GM21447 (cell line): ENCODE results near the gene CWH43.
A peak's percentile ranks its signal among the peaks of the same experiment; 100 is the strongest.
"Not testable (repeated sequence)": the region's sequence is repeated elsewhere in the genome, so short reads cannot be mapped to it uniquely, and the experiment has no call there.

Experiments
- ATAC-seq: cut with Tn5 transposase; IDR thresholded peaks from one replicate; pipeline ENCODE4 v1.9.1; 2021; ENCODE audit not compliant: unreplicated experiment

Gene CWH43

DNA sequence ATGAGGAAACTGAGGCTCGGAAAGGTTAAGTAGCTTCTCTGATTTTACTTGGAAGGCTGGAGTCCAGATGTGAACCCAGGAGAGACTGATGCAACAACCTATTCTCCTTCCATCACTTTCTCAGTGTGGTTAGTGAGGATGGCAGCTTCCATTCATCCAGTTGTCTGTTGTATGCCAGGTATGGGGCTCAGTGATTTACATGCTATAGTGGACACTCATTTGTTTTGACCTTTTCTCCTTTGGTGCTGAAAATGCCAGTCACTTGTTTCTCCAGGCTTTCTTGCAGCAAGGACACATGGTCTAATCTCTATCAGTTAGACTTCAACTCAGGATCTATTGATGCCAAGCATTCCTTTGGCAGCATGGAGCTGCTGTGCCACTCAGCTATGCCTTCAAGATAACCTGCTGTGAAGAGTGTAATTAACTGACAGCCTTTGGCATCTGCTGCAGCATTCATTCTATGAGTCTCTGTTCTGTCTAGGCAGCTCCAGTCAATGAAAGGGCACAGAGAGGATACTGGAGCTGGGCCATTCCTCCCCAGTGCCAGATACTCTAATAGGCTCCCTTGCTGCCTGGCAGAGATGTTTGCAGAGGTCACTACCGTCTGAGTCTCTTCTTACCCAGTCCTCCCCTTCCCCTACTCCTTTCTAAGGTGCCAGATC lies 11.0 kb upstream of the CWH43 start:
- no peak for ATAC-seq

DNA sequence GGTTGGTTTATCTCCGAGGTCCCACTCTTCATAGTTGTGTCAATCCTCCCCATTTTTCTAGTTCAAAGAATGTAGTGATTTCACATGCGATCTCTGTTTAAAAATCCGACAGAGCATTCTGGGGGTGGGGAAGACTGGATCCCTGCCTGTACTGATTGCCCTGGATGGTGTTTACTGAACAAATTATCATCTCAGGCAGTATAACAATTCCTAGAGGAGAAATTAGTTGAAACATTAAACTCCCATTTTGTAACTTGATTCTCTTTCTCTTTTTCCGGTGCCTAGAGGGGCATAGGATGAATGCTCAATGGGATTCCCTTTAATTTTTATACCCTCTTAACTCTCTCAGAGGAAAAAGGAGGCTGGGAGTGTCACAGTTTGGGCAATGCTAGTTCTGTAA lies 10.0 kb upstream of the CWH43 start:
- no peak for ATAC-seq

DNA sequence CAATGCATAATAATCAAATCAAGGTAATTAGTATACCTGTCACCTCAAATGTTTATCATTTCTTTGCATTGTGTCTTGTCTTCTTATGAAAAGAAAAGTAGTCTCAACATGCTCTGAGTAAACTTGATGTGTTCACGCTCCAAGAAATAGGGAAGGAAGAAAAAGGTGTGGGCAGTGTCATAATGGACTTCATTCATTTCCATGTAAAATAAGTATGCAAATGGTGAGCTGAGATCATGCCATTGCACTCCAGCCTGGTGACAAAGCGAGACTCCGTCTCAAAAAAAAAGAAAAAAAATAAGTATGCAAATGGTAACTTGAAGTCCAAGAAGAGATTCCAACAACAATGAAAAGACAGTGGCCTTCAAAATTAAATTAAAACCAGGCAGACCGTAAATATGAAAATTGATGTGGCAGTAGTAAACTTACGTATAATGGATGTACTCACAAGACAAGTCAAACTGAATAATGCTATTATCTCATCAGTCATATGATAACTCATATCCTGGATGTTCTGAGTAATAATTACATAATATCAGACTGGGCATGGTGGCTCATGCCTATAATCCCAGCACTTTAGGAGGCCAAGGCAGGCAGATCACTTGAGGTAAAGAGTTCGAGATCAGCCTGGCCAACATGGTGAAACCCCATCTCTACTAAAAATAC lies 6.0 kb upstream of the CWH43 start:
- no peak for ATAC-seq

DNA sequence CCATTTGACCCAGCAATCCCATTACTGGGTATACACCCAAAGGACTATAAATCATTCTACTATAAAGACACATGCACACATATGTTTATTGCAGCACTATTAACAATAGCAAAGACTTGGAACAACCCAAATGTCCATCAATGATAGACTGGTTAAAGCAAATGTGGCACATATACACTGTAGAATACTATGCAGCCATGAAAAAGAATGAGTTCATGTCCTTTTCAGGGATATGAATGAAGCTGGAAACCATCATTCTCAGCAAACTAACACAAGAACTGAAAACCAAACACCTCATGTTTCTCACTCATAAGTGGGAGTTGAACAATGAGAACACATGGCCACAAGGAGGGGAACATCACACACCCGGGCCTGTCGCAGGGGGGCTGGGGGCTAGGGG lies 2.1 kb upstream of the CWH43 start:
- not testable (repeated sequence) for ATAC-seq

DNA sequence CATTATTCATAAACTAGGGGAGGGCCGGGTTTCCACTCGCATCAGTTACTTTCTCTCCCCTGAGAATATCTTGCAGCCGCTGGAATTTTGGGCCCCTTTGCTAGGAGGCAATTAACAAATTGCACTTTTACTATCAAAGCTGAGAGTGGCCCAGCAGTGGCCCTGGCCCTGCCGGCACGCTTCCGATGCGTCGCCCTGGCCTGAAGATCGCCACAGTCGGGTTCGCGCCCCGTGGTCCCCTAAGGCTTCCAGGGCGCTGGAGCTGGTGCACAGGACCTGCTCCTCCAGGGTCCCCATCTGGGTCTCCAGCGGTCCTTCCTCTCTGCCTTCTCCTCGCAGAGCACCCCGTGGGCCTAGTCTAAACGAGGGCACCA lies 486 bp upstream of the CWH43 start:
- ATAC-seq: no peak

DNA sequence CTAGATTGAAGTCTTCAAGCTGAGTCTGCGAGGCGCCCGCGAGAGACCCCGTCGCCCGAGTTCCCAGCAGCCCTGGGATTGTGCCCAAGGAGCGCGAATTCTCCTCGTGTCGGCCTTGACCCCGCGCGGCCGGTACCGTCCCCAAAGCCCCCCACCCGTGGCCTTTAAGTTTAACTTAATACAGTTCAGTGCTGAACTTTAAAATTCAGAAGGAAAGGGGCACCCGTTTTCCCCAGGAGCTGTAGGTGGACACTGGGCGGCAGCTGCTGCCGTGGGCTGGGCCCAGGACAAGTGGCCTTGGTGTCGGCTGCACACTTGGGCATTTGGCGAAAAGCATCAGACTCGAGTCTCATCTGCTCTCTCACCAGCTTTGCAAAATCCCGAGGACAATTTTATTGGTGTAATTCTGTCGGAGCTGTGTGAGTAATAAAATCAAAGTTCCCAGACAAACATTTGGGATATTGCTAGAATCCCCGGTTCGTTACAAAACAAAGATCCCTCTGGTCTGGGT lies 634 bp downstream of the CWH43 start:
- ATAC-seq: no peak

DNA sequence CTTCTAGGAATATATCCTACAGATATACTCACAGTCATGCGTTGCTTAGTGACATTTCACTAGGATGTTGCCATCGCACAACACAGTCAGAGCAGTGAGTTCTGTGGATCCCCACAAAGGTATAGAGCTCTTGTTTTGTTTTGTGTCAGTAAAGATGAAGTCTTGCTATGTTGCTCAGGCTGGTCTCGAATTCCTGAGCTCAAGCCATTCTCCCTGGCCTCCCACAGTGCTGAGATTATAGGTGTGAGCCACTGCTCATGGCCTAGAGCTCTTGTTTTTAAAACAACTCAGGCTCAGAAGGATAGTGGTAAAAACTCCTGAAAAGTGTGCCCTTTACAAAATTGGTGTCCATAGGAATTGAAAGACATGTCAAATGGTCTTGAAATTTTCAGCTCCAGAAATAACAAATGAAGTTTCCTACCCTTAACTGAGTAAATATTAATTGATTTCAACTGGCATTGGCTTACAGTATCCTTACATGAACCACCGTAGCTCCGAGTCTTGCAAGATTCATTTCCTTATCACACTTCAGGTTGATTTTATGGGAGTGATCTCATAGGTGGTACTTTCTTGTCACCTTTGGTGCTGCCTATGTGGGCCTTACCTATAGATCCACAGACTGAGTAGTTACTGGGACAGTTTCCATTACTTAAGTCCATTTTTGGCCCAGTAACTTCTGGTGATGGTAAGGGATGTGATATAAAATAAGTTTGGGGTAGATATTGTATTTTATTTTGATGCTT lies 3.6 kb downstream of the CWH43 start:
- no peak for ATAC-seq

DNA sequence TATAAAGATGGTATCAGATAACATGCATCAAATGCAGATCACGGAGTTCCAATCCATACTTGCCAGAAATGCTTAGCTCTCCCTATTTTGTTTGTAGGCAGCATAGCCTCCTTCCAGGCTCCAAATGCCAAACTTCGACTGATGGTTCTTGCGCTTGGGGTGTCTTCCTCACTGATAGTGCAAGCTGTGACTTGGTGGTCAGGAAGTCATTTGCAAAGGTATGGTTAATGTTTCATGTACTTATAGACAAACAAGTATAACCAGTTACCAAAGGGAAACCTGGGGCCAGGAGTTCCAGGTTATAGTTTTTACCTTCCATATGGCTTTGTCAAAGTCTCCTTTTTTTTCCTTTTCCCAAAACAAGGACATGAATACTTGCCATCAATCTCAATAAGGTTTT lies 5.3 kb downstream of the CWH43 start:
- no peak for ATAC-seq

DNA sequence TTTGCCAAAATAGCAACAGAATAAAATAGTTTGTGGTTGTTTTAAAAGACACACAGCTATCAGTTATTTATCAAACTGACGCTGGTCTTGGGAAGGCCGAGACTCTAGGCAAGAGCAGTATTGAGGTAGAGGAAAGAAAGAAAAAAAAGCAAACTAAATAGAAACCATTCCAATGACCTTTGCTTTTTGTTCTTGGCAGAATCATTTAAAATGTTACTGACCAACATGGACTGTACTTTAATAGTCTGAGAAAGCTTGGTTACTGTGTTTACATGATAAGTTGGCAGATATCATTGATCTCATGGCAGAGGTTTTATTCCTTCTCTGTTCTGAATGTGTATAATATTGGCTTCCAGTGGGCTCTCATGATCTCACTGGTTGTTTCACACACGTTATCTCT lies 11.9 kb downstream of the CWH43 start:
- ATAC-seq: no peak

DNA sequence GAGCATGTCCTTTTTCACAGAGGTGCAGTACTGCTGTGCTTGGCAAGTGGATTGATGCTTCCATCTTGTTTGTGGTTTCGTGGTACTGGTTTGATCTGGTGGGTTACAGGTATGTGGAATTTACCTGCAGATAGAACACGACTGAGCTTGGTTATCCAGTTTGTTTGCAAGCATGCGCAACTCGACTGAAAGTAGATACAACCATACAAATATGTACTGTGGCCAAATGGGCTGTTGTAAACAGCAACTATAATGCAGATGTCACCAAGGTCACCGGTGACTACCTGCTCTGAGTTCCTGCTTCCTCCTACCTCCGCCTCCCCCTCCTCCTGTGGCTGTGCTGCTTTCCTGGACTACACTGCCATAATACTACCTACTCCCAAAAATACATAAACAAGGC lies 12.4 kb downstream of the CWH43 start:
- no peak for ATAC-seq

DNA sequence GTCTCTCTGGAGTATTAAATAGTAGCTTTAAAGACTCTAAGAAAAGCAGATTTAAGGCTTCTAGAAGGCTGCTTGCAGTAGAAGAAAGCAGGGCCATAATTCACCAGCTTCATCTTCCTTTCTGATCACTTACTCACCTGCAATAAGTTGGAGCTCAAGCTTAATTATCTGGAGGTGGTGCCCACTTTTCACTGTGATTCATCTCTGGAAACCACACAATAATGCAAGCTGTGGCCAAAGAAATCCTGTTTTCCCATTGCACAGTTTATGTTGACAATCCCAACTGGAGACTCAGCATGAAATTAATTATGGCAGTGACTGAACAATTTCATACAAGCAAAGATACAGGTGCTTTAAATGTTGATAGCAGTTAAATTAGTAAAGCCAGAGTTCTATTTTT lies 14.7 kb downstream of the CWH43 start:
- no peak for ATAC-seq

DNA sequence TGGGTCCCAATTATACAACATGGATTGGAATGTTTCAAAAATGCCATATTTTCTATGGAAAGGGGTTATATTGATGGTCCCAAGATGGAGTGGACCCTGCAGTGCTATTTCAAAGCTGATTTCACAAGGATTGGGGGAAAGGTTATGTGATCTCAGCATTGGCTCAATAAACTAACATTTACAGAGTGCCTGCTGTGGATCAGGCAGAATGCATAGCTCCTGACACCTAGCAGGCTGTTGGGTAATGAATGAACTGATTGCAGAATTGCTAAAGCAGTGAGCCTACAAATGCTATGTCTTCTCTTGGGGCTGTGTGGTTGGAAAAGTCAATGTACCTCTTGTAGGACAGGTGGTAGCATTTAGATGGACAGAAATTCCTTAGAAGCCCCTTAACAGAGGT lies 16.9 kb downstream of the CWH43 start:
- ATAC-seq: no peak

DNA sequence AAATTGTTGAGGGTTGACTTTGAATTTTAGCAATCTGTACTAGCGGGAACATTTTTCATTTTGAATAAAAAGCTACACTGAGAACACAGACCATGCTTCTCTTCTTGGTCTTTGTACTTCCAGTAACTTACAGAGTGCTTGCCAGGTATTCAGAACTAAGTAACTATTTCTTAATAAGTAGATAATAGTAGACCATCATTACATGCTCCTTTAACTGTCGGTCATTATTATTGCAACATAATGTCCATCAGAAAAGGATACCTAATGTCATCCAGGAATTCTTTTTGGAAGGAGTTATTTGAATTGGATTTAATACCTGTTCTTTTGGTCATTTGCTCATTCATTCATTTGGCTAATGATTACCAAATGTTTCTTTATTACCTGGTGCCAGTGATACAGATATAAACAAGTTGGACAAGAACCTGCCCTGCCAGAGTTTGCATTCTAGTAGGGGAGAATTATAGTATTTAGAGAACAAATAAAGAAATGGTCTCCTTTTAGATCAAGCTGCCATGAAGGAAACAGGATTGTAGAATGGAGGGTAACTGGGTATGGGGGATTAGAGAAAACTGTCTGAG lies 32.7 kb downstream of the CWH43 start:
- no peak for ATAC-seq

DNA sequence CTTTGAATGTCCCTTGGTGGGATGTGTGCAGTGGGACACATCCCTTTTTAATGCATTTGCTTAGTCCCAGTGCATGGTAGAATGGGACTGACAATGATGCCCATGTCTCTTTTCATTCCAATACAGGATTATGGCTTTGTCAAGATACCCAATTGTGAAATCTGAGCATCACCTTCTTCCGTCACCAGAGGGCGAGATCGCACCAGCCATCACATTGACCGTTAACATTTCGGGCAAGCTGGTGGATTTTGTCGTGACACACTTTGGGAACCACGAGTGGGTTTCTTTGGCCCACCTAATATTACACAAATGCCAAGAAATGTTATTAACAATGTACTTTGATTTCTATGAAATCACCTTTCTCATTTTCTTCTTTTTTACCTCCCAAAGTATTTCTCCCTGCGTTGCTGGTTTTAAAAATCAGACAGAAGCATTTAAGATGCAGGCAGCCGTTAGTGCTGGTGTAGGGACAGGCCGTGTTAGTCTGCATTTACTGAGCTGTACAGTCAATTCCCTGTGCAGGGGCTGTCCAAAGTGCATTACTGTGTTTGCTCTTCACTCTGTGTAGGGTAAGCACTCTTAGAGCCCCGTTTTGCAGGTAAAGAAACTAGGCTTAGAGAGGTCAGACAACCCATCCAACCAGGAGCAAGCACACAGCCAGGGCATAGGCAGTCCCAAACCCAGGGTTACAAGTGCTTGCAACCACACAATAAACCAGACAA lies 46.5 kb downstream of the CWH43 start:
- no peak for ATAC-seq

DNA sequence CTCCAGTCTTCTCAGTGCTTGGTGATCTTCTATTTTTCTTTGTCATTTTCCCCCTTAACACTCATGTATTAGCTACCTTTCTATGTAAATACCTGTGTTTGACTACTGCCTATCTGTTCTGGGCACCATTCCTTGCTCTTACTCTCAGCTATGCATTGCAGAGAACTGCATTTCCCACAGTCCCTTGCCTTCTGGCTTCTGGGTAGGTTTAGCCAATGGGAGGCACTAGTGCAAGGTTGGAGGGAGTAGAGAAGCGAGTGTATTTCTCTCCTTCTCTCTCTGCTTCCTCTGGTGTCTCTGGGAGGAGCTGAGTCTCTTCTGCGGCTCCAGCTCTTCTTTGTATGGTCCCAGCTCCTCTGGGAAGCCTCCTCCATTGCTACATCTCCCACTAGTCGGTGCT lies 50.5 kb downstream of the CWH43 start:
- no peak for ATAC-seq

DNA sequence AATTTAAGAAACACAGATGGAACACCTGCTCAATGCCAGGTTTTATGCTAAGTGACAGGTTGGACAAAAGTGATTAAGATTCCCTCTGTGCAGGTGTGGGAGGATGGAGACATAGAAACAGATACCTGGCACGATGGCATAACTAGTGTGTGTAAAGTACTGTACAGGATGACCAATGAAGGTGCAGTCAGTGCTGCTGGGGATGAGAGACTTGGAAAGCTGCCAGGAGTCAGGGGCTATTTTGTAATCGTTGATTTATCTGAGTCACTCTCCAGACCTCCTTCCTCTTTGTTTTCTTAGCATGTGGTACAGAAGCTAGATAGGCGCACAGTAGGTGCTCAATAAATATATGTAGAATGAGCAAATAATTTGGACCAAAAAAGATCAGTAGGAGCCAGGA lies 58.2 kb downstream of the CWH43 start:
- no peak for ATAC-seq

DNA sequence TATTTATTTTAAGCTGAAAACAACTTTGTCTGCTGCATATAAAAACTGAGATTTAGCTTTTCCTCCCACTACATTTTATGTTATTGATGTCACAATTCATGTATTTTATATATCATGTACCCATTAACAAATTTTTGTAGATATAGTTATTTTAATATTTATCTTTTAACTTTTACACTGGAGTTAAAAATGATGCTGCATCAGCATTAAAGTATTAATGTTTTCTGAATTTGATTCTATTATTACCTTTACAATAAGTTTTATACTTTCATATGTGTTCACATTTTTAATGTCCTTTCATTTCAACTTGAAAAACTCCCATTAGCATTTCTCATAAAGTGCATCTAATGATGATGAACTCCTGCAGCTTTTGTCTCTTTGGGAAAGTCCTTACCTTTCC lies 72.2 kb downstream of the CWH43 start:
- no peak for ATAC-seq

DNA sequence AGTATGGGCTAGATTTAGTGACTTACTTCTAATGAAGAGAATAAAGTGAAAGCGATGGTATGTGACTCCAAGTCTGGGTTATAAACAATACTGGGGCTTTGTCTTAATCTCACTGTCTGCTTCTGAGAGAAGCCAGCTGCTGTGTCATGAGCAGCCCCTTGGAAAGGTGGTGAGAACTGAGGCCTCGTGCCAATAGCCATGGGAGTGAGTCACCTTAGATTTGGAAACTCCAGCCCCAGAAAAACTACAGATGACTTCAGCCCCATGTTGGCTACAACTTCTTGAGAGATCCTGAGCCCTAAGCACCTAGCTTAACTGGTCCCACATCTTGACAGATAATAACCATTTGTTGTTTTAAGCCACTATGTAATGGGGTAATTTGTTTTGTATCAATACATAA lies 77.6 kb downstream of the CWH43 start:
- ATAC-seq: no peak

DNA sequence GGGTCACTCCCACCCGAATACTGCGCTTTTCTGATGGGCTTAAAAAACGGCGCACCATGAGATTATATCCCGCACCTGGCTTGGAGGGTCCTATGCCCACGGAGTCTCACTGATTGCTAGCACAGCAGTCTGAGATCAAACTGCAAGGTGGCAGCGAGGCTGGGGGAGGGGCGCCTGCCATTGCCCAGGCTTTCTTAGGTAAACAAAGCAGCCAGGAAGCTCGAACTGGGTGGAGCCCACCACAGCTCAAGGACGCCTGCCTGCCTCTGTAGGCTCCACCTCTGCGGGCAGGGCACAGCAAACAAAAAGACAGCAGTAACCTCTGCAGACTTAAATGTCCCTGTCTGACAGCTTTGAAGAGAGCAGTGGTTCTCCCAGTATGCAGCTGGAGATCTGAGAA lies 86.1 kb downstream of the CWH43 start:
- ATAC-seq: not testable (repeated sequence)

DNA sequence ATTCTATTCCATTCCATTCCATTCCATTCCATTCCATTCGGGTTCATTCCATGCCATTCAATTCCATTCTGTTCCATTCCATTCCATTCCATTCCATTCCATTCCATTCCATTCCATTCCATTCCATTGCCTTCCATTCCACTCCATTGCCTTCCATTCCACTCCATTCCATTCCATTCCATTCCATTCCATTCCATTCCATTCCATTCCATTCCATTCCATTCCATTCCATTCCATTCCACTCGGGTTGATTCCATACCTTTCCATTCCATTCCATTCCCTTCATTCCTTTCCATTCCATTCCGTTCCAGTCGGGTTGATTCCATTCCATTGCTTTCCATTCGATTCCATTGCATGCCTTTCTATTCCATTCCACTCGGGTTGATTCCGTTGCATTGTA lies 105.8 kb downstream of the CWH43 start:
- not testable (repeated sequence) for ATAC-seq

DNA sequence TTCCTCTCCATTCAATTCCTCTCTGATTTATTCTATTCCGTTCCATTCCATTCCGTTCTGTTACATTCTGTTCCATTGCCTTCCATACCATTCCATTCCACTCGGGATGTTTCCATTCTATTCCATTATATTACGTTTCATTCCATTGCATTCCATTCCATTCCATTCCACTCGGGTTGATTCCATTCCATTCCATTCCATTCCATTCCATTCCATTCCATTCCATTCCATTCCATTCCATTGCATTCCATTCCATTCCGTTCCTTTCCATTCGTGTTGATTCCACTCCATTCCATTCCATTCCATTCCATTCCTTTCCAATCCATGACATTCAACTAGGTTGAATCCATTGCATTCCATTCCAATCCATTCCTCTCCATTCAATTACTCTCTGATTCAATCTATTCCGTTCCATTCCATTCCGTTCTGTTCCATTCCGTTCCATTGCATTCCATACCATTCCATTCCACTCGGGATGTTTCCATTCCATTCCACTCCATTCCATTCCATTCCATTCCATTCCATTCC lies 106.6 kb downstream of the CWH43 start:
- peak; percentile 46 for ATAC-seq
